Thoracic aorta (tissue), 2 donors: ENCODE measurements around the gene DHCR7. TPM values are rescaled to one million over a fixed set of nuclear protein-coding genes. Genes with fewer than 3 reads are reported as not detected.

ENCODE experiments used
- ATAC-seq: fragments of 150-250 bp; one replicate; pipeline ENCODE4 v1.8.0; 2017; ENCODE audit warnings: low read depth; ENCODE audit not compliant: insufficient number of reproducible peaks, low FRiP score
- DNase-seq: peaks from one replicate; pipeline ENCODE4 v3.0.0-alpha.2; 2020; ENCODE audit warnings: low spot score
- H3K27ac ChIP-seq, 2 donors: fragments of 200-600 bp; sonication (generic); 1 replicate in 1 of 2; 2 replicates in 1 of 2; pipeline ENCODE4 v1.5.1; 2016; ENCODE audit warnings: mild to moderate bottlenecking in 2 of 2, moderate library complexity in 2 of 2
- H3K27me3 ChIP-seq: fragments of 200-600 bp; sonication (generic); replicated peaks from 2 replicates; pipeline ENCODE4 v1.6.0; 2016; ENCODE audit warnings: mild to moderate bottlenecking; ENCODE audit not compliant: insufficient read depth
- H3K36me3 ChIP-seq: fragments of 200-600 bp; sonication (generic); one replicate; pipeline ENCODE4 v1.5.1; 2016
- H3K4me1 ChIP-seq, 2 donors: fragments of 200-600 bp; sonication (generic); 1 replicate in 1 of 2; 2 replicates in 1 of 2; pipeline versions ENCODE4 v1.5.1 to v1.6.0; 2016; ENCODE audit warnings: low read depth in 2 of 2, mild to moderate bottlenecking in 1 of 2; ENCODE audit not compliant: control insufficient read depth in 1 of 2
- H3K4me3 ChIP-seq: fragments of 200-600 bp; sonication (generic); 2 replicates; pipeline ENCODE4 v1.5.1; 2016; ENCODE audit warnings: mild to moderate bottlenecking
- H3K9me3 ChIP-seq: fragments of 200-600 bp; sonication (generic); 2 replicates; pipeline ENCODE4 v1.5.1; 2016
- total RNA-seq, 2 donors: library from RNA; depleted of rRNA; stranded (reverse); fragments of >200 nt; gene quantifications; one replicate each; pipeline versions ENCODE4 v1.1.0 to v1.2.3, GENCODE V29; 2016
- TF ChIP-seq, protein P1 (sequence below): fragments of 200-600 bp; sonication (generic); IDR thresholded peaks from one replicate; pipeline ENCODE4 v1.5.1; 2019; ENCODE audit warnings: antibody characterized with exemption

DHCR7 gene
- total RNA-seq, 2 donors from 2014 or later, result 6.6 to 17.6 TPM

DNA sequence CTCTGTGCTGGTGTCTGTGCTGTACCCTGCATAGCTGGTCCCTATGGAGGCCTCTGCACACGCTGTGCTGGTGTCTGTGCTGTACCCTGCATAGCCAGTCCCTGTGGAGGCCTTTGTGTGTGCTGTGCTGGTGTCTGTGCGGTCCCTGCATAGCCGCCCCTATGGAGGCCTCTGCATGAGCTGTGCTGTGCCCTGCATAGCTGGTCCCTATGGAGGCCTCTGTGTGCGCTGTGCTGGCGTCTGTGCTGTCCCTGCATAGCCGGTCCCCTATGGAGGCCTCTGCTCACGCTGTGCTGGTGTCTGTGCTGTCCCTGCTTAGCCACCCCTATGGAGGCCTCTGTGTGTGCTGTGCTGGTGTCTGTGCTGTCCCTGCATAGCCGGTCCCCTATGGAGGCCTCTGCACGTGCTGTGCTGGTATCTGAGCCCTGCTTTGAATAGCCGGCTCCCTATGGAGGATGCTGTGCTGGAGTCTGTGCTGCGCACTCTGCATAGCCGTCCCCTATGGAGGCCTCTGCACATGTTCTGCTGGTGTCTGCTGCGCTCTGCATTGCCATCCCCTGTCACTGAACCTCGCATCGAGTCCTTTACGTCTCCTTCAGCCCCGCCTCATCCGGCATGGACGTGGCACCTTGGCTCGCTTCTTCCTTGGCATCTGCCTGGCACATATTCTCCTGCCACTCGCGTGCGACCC lies 11.0 kb upstream of the DHCR7 start:
- Histone ChIP-seq H3K4me1 (peaks cover under 1 to 6% of the 10 kb centered on the region in 2 donors), H3K27ac (no peak overlapping the region), H3K27me3 (no peaks in the 10 kb centered on the region), H3K4me3 (no peak overlapping the region), H3K9me3 (no peaks in the 10 kb centered on the region), H3K36me3 (peaks cover 75% of the 10 kb centered on the region)
- ATAC-seq (no peak), DNase-seq (no peak)
- TF ChIP-seq, protein P1, sequence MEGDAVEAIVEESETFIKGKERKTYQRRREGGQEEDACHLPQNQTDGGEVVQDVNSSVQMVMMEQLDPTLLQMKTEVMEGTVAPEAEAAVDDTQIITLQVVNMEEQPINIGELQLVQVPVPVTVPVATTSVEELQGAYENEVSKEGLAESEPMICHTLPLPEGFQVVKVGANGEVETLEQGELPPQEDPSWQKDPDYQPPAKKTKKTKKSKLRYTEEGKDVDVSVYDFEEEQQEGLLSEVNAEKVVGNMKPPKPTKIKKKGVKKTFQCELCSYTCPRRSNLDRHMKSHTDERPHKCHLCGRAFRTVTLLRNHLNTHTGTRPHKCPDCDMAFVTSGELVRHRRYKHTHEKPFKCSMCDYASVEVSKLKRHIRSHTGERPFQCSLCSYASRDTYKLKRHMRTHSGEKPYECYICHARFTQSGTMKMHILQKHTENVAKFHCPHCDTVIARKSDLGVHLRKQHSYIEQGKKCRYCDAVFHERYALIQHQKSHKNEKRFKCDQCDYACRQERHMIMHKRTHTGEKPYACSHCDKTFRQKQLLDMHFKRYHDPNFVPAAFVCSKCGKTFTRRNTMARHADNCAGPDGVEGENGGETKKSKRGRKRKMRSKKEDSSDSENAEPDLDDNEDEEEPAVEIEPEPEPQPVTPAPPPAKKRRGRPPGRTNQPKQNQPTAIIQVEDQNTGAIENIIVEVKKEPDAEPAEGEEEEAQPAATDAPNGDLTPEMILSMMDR, result no peak

DNA sequence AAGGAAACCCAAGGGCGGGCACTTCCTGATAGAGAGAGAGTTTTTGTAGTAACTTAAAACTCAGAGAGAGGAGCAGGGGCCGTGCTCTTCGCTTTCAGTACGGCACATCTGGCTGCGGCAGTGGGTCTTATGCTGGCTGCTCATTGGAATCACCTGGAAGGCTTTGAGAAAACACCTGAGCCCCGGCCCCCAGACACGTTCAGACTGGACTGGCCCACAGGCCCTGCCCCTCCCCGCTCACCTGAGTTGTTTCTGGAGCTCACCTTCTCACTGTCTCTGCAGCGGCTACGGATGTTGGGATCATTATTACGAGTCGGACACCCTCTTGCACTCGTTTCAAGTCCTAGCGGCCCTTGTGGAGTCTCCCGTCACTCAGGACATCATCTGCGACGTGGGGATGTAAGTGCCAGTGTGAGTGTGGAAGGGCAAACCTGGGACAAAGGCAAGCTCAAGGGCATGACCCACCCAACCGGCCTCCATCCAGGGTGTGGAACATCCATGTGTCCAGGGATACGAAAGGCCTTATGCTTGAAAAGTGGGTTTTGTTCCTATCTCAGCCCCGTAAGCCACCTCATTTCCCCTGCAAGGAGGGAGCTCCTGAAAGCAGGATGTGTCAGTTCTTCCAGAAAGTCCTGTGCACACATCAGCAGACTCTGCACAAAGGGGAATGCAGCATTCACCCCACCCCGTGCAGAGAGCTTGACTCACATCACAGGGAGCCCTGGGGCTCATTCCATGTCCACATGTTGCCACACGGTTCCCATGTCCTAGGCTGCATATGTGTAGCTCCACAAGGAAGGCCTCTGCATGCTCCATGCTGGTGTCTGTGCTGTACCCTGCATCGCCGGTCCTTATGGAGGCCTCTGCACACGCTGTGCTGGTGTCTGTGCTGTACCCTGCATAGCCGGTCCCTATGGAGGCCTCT lies 10.2 kb upstream of the DHCR7 start:
- TF ChIP-seq, protein P1, result no peak
- DNase-seq (no peak), ATAC-seq (no peak)
- Histone ChIP-seq H3K4me3 (no peak overlapping the region), H3K27me3 (no peaks in the 10 kb centered on the region), H3K27ac (no peak overlapping the region), H3K9me3 (no peaks in the 10 kb centered on the region), H3K36me3 (peaks cover 73% of the 10 kb centered on the region), H3K4me1 (peaks cover 5 to 14% of the 10 kb centered on the region in 2 donors)

DNA sequence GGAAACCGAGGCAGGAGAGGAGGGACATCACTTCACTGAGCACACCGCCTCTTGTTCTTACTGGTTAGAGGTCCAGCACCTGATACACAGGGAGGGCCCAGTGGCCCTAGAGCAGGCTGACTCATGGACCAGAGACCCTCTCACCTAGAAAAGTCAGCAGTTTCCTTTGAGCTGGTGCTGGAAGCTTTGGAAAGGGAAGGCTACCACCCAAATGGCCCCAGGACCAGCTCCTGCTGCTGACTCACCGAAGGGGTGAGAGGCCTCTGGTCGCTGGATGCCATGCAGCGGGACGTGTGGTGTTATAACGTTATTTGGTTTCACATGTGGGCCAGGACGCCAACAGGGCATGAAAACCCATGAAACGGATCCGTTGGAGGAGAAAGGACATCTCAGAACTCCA lies 8.6 kb upstream of the DHCR7 start:
- H3K9me3 ChIP-seq, result no peaks in the 10 kb centered on the region
- peaks cover 7 to 19% of the 10 kb centered on the region in 2 donors for H3K4me1 ChIP-seq
- no peak overlapping the region for H3K27ac ChIP-seq
- no peaks in the 10 kb centered on the region for H3K27me3 ChIP-seq
- peaks cover 66% of the 10 kb centered on the region for H3K36me3 ChIP-seq
- DNase-seq (no peak), ATAC-seq (no peak)
- TF ChIP-seq, protein P1, result no peak
- no peak overlapping the region for H3K4me3 ChIP-seq

DNA sequence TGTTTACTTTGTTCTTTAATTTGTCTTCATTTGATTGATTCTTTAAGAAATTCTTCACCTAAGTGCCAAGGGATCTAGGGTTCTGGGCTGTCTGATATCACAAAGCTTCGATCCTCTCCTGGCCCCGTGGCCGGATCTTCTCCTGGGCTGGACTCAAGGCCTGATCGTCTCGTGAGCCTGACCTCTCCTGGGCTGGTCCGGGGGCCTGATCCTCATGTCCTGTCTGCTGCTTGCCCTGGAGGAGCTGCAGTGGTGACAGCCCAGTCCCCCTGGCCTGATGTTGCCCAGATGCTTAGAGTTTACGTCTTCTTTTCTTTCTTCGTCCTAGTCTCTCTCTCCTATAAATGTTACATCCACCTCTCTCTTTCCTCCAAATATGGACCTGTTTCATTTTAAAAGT lies 8.1 kb upstream of the DHCR7 start:
- no peak for DNase-seq
- no peak for ATAC-seq

More for the DNA sequence above, 8.1 kb upstream of the DHCR7 start:
- TF ChIP-seq, protein P1, result no peak
- H3K9me3 ChIP-seq, result no peaks in the 10 kb centered on the region
- H3K4me1 ChIP-seq, result peaks cover 9 to 21% of the 10 kb centered on the region in 2 donors
- H3K4me3 ChIP-seq, result no peak overlapping the region
- H3K27me3 ChIP-seq, result no peaks in the 10 kb centered on the region
- H3K27ac ChIP-seq, result no peak overlapping the region
- H3K36me3 ChIP-seq, result peaks cover 60% of the 10 kb centered on the region
